ENCODE results near the gene DGCR8. TPM values are rescaled to one million over a fixed set of nuclear protein-coding genes. Genes with fewer than 3 reads are reported as not detected.

DGCR8 gene
- total RNA-seq, 1 donor, result 44.2 TPM

DNA sequence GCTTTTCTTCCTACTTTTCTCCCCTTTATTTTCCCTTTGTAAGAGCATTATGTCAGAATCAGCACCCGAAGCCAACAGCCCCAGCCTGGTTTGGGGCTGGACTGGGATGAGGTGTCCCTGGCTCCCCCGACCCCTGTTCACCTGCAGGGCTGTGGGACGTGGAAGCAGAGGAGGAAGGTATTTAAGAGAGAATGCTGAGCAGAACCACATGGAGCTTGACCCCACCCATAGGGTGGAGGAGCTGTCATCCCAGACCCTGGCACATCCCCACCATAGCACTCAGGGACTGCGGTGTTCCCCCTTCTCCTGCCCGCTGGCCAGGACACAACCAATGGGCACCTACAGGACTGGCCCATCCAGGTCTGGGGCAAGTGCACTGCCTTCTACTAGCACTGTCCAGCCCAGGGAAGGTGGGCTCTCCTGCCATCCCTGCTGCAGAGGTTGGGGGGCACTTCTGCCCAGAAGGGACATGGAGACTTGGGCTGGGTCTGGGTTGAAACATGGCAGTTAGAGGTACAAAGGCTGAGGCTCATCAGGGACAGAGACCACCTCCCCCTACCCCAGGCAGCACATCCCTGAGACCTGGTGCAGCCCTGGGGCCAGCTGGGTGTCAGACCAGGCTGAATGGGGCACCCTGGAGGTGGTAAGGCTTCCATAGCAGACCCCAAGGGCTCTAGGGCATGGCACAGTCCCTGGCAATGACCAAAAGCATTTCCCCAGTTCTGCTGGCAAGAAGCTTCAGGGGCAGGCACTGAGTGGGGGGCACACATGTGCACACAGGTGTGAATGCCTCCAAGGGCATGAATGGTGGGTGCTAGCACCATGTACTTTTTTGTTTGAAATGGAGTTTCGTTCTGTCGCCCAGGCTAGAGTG is 39.5 kb upstream of the DGCR8 start:
- DNase-seq (ENCODE audit: insufficient read length, low spot score, missing footprints), result peak; percentile 67
- H3K4me3 ChIP-seq (ENCODE audit: insufficient read depth, low read length), result no peak overlapping the region
- H3K27me3 ChIP-seq (ENCODE audit: insufficient read depth, low read length), result no peaks in the 10 kb centered on the region
- H3K36me3 ChIP-seq (ENCODE audit: insufficient read depth, low read length), result peaks cover 44% of the 10 kb centered on the region
- H4K20me1 ChIP-seq (ENCODE audit: insufficient read depth, low read length), result peaks cover 10% of the 10 kb centered on the region
- H3K9me3 ChIP-seq (ENCODE audit: low read depth, low read length), result no peaks in the 10 kb centered on the region
- no peak overlapping the region for H3K4me2 ChIP-seq (ENCODE audit: insufficient read depth, low read length)
- no peak overlapping the region for H3K27ac ChIP-seq (ENCODE audit: low read depth, low read length)
- peaks cover 19% of the 10 kb centered on the region for H3K79me2 ChIP-seq (ENCODE audit: insufficient read depth, low read length)
- no peak overlapping the region for H2AFZ ChIP-seq (ENCODE audit: low read length)
- TF ChIP-seq, protein P1, sequence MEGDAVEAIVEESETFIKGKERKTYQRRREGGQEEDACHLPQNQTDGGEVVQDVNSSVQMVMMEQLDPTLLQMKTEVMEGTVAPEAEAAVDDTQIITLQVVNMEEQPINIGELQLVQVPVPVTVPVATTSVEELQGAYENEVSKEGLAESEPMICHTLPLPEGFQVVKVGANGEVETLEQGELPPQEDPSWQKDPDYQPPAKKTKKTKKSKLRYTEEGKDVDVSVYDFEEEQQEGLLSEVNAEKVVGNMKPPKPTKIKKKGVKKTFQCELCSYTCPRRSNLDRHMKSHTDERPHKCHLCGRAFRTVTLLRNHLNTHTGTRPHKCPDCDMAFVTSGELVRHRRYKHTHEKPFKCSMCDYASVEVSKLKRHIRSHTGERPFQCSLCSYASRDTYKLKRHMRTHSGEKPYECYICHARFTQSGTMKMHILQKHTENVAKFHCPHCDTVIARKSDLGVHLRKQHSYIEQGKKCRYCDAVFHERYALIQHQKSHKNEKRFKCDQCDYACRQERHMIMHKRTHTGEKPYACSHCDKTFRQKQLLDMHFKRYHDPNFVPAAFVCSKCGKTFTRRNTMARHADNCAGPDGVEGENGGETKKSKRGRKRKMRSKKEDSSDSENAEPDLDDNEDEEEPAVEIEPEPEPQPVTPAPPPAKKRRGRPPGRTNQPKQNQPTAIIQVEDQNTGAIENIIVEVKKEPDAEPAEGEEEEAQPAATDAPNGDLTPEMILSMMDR (IDR thresholded peaks at IDR 0.05; ENCODE audit: extremely low read depth, low read depth, low read length), result no peak
- H3K4me1 ChIP-seq (ENCODE audit: insufficient read depth, low read length), result no peaks in the 10 kb centered on the region

DNA sequence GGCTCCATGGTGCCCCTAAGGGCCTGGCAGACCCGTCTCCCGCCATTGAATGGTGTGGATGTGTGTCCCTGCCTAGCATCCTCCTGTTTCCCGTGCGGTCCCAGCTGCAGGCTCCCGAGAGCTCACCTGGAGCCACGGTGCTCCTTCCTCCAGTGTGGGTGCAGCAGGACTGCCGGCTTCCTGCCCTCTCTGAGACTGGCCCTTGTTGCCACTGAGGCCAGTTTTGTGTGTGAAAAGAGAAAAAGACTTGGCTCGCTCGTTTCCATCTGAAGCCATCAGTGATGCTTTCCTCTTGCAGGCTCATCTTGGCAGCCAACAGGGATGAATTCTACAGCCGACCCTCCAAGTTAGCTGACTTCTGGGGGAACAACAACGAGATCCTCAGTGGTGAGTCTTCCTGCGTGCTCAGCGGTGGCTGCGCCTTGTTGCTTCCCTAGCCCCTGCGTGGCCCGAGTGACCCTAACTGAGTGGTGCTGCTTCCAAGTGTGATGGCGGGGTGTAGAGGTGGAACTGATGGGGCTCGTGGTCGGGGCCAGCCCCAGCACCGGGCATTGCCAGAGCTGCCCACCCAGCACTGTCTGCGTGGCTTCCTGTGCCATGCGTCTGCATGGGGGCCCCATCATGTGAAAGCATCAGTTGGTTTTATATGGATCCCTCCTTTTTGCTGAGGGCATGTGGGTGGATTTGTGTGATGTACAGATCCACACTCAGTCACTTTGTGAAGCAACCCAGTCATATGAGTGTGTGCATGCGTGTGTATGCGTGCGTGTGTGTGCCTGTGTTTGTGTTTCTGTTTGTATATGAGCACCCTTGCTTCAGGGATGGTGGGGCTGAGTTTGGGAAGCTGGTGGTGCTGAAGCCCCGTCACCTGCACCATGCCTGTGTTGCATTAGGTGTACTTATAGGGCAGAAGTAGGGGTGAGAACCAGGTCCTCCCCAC is 36.7 kb upstream of the DGCR8 start:
- H3K4me1 ChIP-seq (ENCODE audit: insufficient read depth, low read length), result no peaks in the 10 kb centered on the region
- no peak overlapping the region for H3K4me3 ChIP-seq (ENCODE audit: insufficient read depth, low read length)
- H2AFZ ChIP-seq (ENCODE audit: low read length), result no peak overlapping the region
- H3K9me3 ChIP-seq (ENCODE audit: low read depth, low read length), result no peaks in the 10 kb centered on the region
- H3K79me2 ChIP-seq (ENCODE audit: insufficient read depth, low read length), result no peaks in the 10 kb centered on the region
- H3K27ac ChIP-seq (ENCODE audit: low read depth, low read length), result no peak overlapping the region
- no peaks in the 10 kb centered on the region for H4K20me1 ChIP-seq (ENCODE audit: insufficient read depth, low read length)
- TF ChIP-seq, protein P1 (IDR thresholded peaks at IDR 0.05; ENCODE audit: extremely low read depth, low read depth, low read length), result no peak
- peaks cover 38% of the 10 kb centered on the region for H3K36me3 ChIP-seq (ENCODE audit: insufficient read depth, low read length)
- no peak overlapping the region for H3K4me2 ChIP-seq (ENCODE audit: insufficient read depth, low read length)
- DNase-seq (ENCODE audit: insufficient read length, low spot score, missing footprints), result peak; percentile 85
- no peaks in the 10 kb centered on the region for H3K27me3 ChIP-seq (ENCODE audit: insufficient read depth, low read length)

DNA sequence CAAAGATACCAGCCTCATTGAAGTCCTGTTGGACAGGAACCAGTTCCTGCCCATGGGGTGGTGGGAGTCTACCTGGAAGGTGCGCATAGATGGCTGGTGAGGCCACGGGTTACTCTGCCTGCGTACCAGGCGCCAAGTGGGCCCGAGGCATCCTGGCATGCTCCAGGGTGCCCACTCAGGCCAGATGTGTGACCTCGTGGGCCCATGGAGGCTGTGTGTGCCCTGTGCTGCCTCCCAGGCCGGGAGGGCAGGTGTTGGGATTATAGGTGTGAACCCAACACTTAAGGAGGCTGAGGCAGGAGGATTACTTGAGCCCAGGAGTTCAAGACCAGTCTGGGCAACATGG is 36.1 kb upstream of the DGCR8 start:
- DNase-seq (ENCODE audit: insufficient read length, low spot score, missing footprints), result peak; percentile 5
- peaks cover under 1% of the 10 kb centered on the region for H3K79me2 ChIP-seq (ENCODE audit: insufficient read depth, low read length)
- H3K9me3 ChIP-seq (ENCODE audit: low read depth, low read length), result no peaks in the 10 kb centered on the region
- no peak overlapping the region for H3K4me3 ChIP-seq (ENCODE audit: insufficient read depth, low read length)
- no peak overlapping the region for H2AFZ ChIP-seq (ENCODE audit: low read length)
- no peak overlapping the region for H3K27ac ChIP-seq (ENCODE audit: low read depth, low read length)
- H4K20me1 ChIP-seq (ENCODE audit: insufficient read depth, low read length), result no peaks in the 10 kb centered on the region
- no peak overlapping the region for H3K4me2 ChIP-seq (ENCODE audit: insufficient read depth, low read length)
- H3K4me1 ChIP-seq (ENCODE audit: insufficient read depth, low read length), result no peaks in the 10 kb centered on the region
- peaks cover 39% of the 10 kb centered on the region for H3K36me3 ChIP-seq (ENCODE audit: insufficient read depth, low read length)
- TF ChIP-seq, protein P1 (IDR thresholded peaks at IDR 0.05; ENCODE audit: extremely low read depth, low read depth, low read length), result no peak
- no peaks in the 10 kb centered on the region for H3K27me3 ChIP-seq (ENCODE audit: insufficient read depth, low read length)

Measured in osteoblast (primary cell).